NCI-H345 treated with DMSO at 0.1 percent for 48 hours (cell line): ENCODE data around the gene RAPGEF2.

Experiments
- DNase-seq: peaks from one replicate; lab custom pipeline; 2025; ENCODE audit not compliant: unreplicated experiment; lab: John Stamatoyannopoulos, UW

The RAPGEF2 gene

GRCh38 chr4:159273841-159274240 is 171.0 kb downstream of the RAPGEF2 start:
- no peak for DNase-seq

- DNase-seq = no peak
Measured at GRCh38 chr4:159278399-159278798, 175.5 kb downstream of the RAPGEF2 start.

DNA sequence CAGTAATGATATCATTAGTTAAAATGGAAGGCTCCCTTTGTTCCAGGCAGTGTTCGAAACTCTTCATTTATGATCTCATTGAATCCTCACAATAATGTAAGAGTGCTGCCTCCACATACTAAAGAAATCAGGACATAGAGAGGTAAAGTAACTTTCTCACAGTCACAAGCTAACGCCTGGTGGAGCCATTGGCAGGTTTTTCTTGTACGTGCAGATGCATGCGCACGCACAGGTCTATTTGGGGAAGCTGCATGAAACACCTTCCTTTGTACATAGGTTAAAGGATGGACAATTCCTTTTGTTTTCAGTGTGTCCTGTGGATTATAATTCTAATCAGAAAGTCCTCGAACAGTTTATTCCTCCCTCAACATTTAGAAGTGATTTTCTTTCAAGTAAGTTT is 176.2 kb downstream of the RAPGEF2 start:
- no peak for DNase-seq

DNA sequence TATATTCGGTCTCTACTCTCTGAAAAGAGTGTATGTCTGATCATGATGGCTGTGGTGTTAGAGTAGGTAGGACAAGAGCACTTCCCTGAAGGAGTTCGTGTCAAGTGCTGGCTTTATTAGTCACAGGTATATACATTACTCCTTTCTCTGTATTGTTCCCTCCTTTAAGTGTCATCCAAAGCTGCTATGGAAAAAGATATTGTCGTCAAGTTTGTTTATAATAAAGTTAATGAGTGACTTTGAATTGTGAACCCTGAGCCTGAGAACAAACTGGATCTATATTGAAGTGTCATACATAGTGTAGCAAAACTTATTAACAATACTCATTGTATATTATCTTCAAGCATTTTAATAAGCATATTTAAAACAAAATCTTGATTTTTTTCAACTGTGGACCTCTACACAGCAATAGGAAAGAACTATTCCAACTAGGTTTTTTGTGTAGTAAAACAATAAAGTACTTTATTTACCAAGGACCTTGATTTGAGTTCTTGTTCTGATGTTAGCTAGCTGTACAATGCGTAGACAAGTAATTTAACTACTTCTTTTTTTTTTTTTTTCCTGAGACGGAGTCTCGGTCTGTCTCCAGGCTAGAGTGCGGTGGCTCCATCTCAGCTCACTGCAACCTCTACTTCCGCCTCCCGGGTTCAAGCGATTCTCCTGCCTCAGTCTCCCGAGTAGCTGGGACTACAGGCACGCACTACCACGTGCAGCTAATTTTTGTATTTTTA is 177.7 kb downstream of the RAPGEF2 start:
- no peak for DNase-seq

- no peak for DNase-seq
Measured at GRCh38 chr4:159281771-159282170, 178.9 kb downstream of the RAPGEF2 start.

- no peak for DNase-seq
Measured at GRCh38 chr4:159282329-159282728, 179.4 kb downstream of the RAPGEF2 start.

DNA sequence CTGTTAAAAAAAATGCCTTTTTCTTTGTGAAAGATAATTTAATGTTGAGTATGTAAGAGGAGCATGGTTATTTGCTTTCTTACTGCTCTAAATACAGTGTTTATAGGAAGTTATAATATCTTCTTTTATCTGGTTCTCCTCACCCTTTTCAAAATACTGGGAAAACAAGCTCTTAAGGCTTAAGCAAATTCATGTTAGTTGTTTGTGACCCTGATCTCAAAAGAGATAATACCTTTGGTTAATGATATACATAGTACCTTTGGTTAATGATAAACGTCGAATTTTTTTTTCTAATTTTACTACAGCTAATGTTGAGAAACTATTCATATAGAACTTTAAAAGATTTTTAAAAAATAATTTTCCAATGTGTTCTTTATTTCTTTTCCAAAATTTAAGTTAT is 180.1 kb downstream of the RAPGEF2 start:
- DNase-seq = no peak

DNA sequence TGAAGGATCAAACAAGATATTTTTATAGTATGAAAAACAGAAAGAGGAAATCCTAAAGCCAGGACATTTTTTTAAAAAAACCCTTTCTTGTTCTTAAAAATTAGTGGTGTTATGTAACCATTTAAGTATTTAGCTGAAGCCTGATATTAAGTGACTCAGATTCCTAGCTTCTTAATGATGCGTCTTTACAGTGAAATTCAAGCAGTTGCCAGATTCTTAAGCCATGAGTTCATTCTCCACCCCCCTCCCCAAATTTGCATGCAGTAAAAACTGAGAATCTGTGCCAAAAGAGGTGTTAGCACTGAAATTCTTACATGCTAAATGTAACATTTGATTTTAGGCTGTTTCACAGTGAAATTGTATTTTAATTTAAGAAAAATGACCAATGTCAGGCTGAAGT is 180.8 kb downstream of the RAPGEF2 start:
- DNase-seq = no peak

GRCh38 chr4:159284113-159284512 is 181.2 kb downstream of the RAPGEF2 start:
- DNase-seq = no peak

GRCh38 chr4:159284733-159285132 is 181.9 kb downstream of the RAPGEF2 start:
- DNase-seq = no peak

- DNase-seq = no peak
Measured at GRCh38 chr4:159287767-159288166, 184.9 kb downstream of the RAPGEF2 start.

DNA sequence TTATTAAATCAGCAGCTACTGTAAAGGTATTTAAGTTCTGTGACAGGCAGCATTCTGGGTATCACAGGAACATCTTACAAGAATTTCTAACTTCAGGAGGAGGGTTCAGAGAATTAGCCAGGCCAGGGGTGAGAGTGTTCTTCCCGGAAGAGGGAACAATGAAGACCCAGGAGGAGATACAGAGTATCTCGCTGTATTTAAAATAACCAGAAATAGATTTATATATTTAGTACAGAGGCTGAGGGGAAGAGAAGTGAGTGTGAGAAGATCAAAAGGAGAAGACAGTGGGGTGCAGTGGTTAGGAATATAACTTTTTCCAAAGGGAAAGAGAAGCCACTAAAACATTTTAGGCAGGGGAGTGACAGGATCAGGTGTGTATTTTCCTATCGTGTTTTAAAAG is 186.8 kb downstream of the RAPGEF2 start:
- DNase-seq = no peak

- no peak for DNase-seq
Measured at GRCh38 chr4:159290321-159291030, 187.6 kb downstream of the RAPGEF2 start.

DNA sequence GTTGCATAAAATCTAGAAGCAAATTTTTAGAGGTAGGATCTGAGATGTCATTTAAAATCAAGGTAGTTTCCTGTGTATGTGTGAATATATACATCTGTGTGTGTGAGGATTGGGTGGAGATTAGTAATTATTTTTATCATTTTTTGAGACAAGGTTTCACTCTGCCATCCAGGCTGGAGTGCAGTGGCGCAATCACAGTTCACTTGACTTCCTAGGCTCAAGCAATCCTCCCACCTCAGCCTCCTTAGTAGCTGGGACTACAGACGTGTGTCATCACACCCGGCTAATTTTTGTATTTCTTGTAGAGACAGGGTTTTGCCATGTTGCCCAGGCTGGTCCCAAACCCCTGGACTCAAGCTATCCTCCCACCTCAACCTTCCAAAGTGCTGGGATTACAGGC is 188.3 kb downstream of the RAPGEF2 start:
- no peak for DNase-seq

GRCh38 chr4:159292137-159292896 is 189.4 kb downstream of the RAPGEF2 start:
- DNase-seq = no peak

DNA sequence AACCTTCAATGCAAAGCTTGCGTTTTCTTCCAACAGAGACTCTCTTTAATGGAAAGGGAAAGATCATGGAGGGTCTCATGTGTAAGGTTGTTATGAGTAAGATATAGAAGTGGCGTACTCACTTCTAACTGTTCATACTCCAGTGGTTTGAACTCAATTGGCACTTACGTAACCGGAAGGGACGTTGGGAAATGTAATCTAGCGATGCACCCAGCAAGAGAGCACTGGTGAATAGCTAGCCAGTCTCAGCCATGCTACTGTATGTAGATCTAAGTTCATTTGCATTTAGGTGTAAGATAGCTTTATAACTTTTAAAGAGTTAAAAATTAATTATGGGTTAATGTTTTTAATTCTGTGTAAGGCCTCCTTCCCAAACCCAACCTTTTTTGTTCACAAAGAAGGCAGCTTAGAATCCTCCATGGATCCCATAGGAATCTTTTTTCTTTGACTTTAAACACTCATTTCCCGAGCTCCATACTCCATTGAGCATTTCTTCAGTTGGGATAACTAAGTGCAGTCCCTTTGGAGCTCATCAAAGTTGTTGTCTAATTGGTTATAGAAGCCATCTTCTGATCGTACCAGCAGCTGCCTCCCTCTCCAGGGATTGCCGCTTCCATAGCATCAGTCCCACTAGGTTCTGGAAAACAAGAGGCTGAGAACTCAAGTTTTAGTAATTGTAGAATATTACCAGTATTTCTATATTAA is 191.1 kb downstream of the RAPGEF2 start:
- DNase-seq = no peak

DNA sequence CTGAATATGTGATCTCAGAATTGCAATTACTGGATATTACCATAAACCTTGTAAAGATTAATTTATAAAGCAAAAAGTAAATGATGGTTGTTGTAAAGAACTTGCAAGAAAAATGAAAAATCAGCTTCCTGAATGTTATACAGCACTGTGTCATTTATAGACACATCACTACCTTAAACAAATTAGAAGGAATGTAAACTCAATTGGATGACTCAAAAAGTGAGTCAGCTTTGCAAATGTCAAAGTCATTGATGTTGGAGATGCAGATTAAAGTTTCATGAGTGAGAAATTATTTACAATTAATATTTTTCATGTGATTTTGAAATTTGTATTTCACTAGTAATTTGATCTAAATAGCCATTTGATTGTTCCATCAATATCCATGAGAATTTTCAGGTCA is 193.2 kb downstream of the RAPGEF2 start:
- DNase-seq = no peak

DNA sequence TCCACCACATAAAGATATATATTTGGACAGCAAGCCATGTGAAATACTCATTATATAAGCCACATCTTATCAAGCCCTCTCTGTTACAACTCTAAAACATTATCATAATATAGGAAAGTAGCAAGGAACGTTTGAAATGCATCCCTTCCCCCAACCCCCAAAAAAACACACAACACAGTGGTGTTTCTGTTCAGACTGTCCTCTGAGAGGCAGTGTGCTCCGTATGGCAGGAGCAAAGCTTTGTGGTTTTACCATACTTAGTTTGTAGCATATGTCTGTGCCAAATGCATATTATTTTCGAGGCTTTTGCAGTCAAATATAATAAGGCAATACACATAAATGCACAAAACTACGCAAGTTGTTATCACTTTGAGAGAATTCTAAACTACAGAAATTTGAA is 194.2 kb downstream of the RAPGEF2 start:
- no peak for DNase-seq

DNA sequence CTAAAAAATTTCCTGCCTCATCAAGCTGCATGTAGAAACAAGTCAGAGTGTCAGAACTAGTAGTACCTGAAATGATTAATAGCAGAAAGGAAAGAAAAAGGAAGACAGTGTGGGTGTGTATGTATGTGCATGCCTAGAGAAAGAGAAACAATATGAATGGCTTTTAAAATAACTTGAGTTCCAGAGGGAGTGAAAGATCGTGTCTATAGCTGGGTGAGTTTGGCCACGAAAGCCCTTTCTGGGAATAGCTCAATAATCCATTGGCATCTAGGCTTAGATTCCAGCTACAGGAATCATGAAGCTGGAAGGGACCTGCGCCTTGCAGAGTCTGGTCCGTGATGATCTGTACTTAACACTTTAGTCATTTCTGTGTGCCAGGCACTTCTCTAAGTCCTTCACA is 195.6 kb downstream of the RAPGEF2 start:
- no peak for DNase-seq

DNA sequence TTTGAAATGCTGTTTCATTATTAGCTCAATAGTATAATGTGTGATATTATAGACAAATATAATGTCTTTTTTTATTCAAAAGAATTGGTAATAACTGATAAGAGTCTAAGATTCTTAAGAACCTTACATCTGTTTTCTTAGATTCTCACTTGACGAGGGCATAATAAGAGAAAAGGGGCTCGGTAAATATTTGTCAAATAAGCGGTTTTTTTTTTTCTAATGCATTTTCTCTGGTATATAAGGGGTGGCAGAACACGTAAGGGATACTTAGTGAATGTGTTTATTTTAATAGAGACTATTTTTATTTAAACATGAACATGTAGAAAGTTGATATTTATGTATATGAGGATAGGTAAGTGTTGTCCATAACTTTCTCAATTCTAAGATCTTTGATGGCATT is 200.6 kb downstream of the RAPGEF2 start:
- DNase-seq = no peak

- no peak for DNase-seq
Measured at GRCh38 chr4:159305129-159305528, 202.2 kb downstream of the RAPGEF2 start.
